Muscle layer of colon (tissue), 2 donors: ENCODE measurements around the gene AGAP1.
"Not testable (repeated sequence)": the region's sequence is repeated elsewhere in the genome, so short reads cannot be mapped to it uniquely, and the experiment has no call there.

Experiments used
- H3K27ac ChIP-seq: one replicate; pipeline ENCODE4 v1.7.0; 2013; ENCODE audit warnings: low read depth, mild to moderate bottlenecking, low read length, moderate library complexity
- H3K27me3 ChIP-seq, 2 donors: one replicate each; pipeline ENCODE4 v1.7.0; 2013; ENCODE audit warnings: low read length in 2 of 2, mild to moderate bottlenecking in 2 of 2; ENCODE audit not compliant: insufficient read depth in 2 of 2, control insufficient read depth in 1 of 2
- H3K36me3 ChIP-seq: one replicate; pipeline ENCODE4 v1.7.0; 2013; ENCODE audit warnings: mild to moderate bottlenecking, low read length; ENCODE audit not compliant: insufficient read depth
- H3K4me1 ChIP-seq: one replicate; pipeline ENCODE4 v1.7.0; 2013; ENCODE audit warnings: mild to moderate bottlenecking, low read length; ENCODE audit not compliant: insufficient read depth
- H3K4me3 ChIP-seq, 2 donors: one replicate each; pipeline ENCODE4 v1.7.0; 2013; ENCODE audit warnings: low read length in 2 of 2, low read depth in 1 of 2, mild to moderate bottlenecking in 1 of 2, moderate library complexity in 1 of 2
- H3K9ac ChIP-seq: one replicate; pipeline ENCODE4 v1.7.0; 2013; ENCODE audit warnings: low read length
- H3K9me3 ChIP-seq: one replicate; pipeline ENCODE4 v1.7.0; 2013; ENCODE audit warnings: mild to moderate bottlenecking, low read length
- donor health status: abdominal sarcoma.
- donor health status: Adenocarcinoma of cecum.

The AGAP1 gene

DNA sequence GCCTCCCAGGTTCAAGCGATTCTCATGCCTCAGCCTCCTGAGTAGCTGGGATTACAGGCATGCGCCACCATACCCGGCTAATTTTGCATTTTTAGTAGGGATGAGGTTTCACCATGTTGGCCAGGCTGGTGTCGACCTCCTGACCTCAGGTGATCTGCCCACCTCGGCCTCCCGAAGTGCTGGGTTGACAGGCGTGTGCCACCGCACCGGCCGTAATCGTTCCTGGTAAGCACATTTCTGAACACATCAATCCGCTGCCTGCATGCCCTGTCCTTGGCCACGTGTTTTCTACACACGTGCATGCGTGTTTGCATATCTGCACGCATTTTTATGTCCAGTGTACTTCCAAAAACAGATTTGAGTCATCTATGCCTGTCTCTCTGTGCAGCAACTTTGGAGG lies 597.0 kb downstream of the AGAP1 start:
- H3K9ac ChIP-seq, H3K36me3 ChIP-seq, H3K27ac ChIP-seq, H3K9me3 ChIP-seq, H3K27me3 ChIP-seq, H3K4me1 ChIP-seq, H3K4me3 ChIP-seq: not testable (repeated sequence)

DNA sequence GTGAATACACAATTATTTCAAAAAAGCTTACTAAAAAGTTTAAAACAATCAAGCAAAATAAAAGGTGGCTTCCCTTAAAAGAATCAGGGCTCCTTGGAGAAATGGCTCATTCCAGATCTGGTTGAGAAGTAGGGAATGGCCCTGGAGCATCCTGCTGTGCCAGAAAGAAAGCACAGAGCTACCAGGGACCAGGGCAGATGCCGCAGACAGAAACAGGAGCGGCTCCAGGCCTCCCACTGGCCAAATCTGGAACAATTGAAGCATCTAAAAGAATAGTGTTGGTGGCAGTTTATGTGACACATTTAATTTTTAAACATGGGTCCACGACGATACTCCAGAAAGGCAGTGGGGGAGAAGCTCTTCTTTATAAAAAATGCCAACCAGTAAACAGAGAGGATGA lies 598.9 kb downstream of the AGAP1 start:
- no peak overlapping the region for H3K9ac ChIP-seq
- H3K4me3 ChIP-seq: no peak overlapping the region
- H3K36me3 ChIP-seq: no peaks in the 10 kb centered on the region
- no peak overlapping the region for H3K27ac ChIP-seq
- H3K27me3 ChIP-seq: no peaks in the 10 kb centered on the region
- H3K9me3 ChIP-seq: no peaks in the 10 kb centered on the region
- no peaks in the 10 kb centered on the region for H3K4me1 ChIP-seq

DNA sequence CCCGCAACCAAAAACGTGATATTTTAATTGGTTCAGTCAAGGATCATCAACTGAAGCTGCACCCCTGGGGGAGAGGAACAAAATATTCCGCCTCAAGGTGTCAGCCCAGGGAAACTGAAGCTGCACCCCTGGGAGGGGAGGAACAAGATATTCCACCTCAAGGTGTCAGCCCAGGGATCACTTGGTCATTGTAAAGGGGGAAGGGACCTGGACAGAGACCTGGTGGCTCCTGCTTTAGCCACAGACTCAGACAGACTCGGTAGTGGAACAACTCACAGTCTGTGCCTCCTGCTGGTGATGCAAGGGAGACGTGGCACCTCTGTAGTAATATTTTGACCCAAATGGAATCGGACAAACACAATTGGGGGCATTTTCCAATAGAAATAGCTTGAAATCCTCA lies 599.3 kb downstream of the AGAP1 start:
- Histone ChIP-seq H3K4me3 (no peak overlapping the region), H3K36me3 (no peaks in the 10 kb centered on the region), H3K9ac (no peak overlapping the region), H3K27me3 (no peaks in the 10 kb centered on the region), H3K4me1 (no peaks in the 10 kb centered on the region), H3K27ac (no peak overlapping the region), H3K9me3 (no peaks in the 10 kb centered on the region)

DNA sequence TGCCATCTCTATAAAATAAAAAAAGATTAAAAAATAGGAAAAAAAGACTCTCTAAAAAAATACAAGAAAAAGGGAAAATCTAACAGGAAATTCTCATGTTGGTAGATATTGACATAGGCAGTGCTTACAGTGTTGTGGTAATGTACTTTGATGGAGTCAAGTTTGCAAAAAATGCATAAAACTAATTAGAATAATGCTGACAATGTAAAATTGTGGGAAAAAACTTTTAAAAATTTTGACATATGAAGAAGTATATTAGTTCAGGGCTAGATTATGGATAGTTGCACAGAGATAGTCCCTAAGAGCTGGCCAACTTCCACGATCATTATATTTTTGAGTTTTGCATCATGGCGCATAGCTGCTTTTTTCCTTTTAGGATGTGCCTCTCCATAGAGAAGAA lies 601.7 kb downstream of the AGAP1 start:
- Histone ChIP-seq H3K9ac (no peak overlapping the region), H3K9me3 (no peaks in the 10 kb centered on the region), H3K4me3 (no peak overlapping the region), H3K4me1 (no peaks in the 10 kb centered on the region), H3K36me3 (no peaks in the 10 kb centered on the region), H3K27me3 (no peaks in the 10 kb centered on the region), H3K27ac (no peak overlapping the region)

DNA sequence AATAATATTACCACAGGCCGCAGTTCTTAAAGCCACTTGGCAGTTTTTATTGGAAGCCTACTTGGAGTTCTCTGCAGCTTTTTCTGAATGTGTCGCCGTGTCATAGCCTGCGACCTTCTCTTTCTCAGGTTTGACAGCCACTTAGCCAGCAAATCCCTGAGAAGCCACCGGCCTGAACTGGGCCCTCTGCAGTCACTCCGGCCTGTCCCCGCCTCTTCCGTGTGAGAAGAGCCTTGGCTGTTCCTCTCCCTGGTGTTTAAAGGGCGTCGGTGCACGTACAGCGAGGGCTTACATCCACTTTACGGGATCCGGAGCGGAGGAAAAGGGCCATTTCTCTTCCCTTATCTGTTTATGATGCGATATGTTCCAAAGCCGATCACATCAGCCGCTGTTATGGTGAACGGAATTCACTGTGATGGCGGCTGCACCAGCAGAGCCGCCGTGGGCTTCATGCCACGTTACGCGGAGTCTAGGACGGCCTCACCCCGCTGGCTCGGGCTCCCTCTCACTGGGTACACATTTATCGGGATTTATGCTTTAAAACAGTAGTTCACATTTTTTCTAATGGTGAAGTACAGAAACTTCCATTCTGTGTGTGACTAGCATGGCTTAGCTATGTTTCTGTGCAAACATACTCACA lies 607.6 kb downstream of the AGAP1 start:
- no peak overlapping the region for H3K27ac ChIP-seq
- no peaks in the 10 kb centered on the region for H3K9me3 ChIP-seq
- no peaks in the 10 kb centered on the region for H3K27me3 ChIP-seq
- no peak overlapping the region for H3K9ac ChIP-seq
- no peak overlapping the region for H3K4me3 ChIP-seq
- no peaks in the 10 kb centered on the region for H3K4me1 ChIP-seq
- H3K36me3 ChIP-seq: no peaks in the 10 kb centered on the region

GRCh38 chr2:236102971-236103370 lies 609.1 kb downstream of the AGAP1 start:
- H3K9ac ChIP-seq: no peak overlapping the region
- H3K36me3 ChIP-seq: no peaks in the 10 kb centered on the region
- H3K4me3 ChIP-seq: no peak overlapping the region
- no peaks in the 10 kb centered on the region for H3K27me3 ChIP-seq
- H3K4me1 ChIP-seq: no peaks in the 10 kb centered on the region
- H3K9me3 ChIP-seq: no peaks in the 10 kb centered on the region
- no peak overlapping the region for H3K27ac ChIP-seq

DNA sequence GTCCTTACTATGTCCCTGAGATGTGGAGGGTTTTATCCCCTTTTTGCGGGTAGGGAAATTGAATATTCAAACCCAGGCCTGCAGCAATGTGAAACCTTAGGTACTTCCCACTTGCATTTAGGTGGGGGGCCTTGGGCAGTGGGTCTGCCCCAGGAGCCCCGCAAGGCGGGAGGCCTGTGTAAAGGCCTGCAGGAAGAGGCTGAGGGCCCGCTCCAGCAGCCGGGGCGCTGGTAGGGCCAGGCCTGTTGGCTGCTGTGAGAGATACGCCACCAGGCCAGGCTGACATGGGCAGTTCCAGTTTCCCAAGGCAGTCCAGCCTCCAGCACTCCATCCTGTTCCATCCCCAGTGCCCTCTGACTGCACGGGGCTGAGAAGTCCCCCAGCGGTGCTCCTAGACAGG lies 610.1 kb downstream of the AGAP1 start:
- no peaks in the 10 kb centered on the region for H3K36me3 ChIP-seq
- H3K27me3 ChIP-seq: no peaks in the 10 kb centered on the region
- no peak overlapping the region for H3K9ac ChIP-seq
- H3K27ac ChIP-seq: no peak overlapping the region
- H3K4me3 ChIP-seq: no peak overlapping the region
- H3K9me3 ChIP-seq: no peaks in the 10 kb centered on the region
- H3K4me1 ChIP-seq: no peaks in the 10 kb centered on the region

DNA sequence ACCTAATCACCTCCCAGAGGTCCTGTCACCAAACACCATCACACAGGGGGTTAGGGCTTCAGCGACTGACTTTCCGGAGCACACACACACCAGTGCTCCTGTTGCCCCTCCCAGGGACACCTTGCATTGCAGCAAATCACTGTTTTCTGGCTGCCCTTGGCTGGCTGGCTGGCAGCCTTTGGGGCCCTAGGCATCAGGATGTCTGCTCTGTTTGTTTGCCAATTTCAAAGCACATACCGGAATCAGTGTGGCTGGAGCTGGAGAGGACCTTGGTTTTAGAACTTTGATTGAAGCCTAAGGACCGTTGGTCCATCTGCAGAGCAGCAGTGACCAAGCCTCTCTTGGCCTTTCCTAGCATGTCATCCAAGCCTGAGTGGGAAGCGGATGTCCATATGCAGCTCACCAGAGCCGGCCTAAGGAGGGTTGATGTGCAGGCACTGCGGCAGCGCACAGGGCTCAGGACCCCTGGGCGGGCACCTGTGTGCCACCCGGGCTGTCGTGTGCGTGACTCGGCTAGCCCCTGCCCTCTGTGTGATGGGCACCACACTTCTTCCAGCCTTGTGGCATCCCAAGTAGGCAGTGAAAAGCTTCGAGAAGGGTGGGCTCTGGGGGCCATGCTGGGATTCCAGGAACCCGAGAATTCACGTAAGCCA lies 612.2 kb downstream of the AGAP1 start:
- no peak overlapping the region for H3K9ac ChIP-seq
- H3K4me1 ChIP-seq: no peaks in the 10 kb centered on the region
- no peaks in the 10 kb centered on the region for H3K36me3 ChIP-seq
- no peak overlapping the region for H3K27ac ChIP-seq
- no peaks in the 10 kb centered on the region for H3K27me3 ChIP-seq
- no peaks in the 10 kb centered on the region for H3K9me3 ChIP-seq
- H3K4me3 ChIP-seq: no peak overlapping the region

DNA sequence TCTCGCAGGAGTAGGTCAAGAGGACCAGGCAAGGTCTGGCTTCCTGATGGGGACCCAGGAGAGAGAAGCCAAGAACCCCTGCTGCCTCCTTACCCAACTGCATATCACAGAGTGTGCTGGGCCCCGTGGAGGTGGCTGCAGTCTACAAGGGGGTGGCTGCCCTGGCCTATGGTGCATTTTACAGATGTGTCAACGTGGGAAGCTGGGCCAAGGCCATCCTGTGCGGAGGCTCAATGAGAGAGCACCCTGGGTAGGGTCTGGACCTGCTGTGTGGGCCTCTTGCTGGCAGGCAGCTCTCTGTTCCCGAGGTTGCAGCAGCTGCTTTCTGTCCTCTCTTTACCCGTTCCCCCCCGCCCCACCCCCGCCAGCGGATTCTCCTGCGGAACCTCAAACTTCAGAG lies 612.9 kb downstream of the AGAP1 start:
- no peak overlapping the region for H3K4me3 ChIP-seq

GRCh38 chr2:236107536-236107935 lies 613.7 kb downstream of the AGAP1 start:
- Histone ChIP-seq H3K4me3 (no peak overlapping the region), H3K9ac (no peak overlapping the region), H3K4me1 (no peaks in the 10 kb centered on the region), H3K36me3 (no peaks in the 10 kb centered on the region), H3K27me3 (no peaks in the 10 kb centered on the region), H3K9me3 (no peaks in the 10 kb centered on the region), H3K27ac (no peak overlapping the region)

More for the DNA sequence above, 612.9 kb downstream of the AGAP1 start:
- H3K27me3 ChIP-seq: no peaks in the 10 kb centered on the region
- H3K9ac ChIP-seq: no peak overlapping the region
- H3K4me1 ChIP-seq: no peaks in the 10 kb centered on the region
- no peaks in the 10 kb centered on the region for H3K36me3 ChIP-seq
- H3K27ac ChIP-seq: no peak overlapping the region
- no peaks in the 10 kb centered on the region for H3K9me3 ChIP-seq

- no peak overlapping the region for H3K27ac ChIP-seq
- H3K4me3 ChIP-seq: no peak overlapping the region
- no peak overlapping the region for H3K9ac ChIP-seq
- no peaks in the 10 kb centered on the region for H3K36me3 ChIP-seq
- H3K27me3 ChIP-seq: no peaks in the 10 kb centered on the region
- no peaks in the 10 kb centered on the region for H3K4me1 ChIP-seq
- no peaks in the 10 kb centered on the region for H3K9me3 ChIP-seq
These were observed 614.2 kb downstream of the AGAP1 start for GRCh38 chr2:236107942-236108625.

- no peaks in the 10 kb centered on the region for H3K9me3 ChIP-seq
- no peak overlapping the region for H3K4me3 ChIP-seq
- H3K27ac ChIP-seq: no peak overlapping the region
- no peaks in the 10 kb centered on the region for H3K4me1 ChIP-seq
- H3K9ac ChIP-seq: no peak overlapping the region
- no peaks in the 10 kb centered on the region for H3K36me3 ChIP-seq
- no peaks in the 10 kb centered on the region for H3K27me3 ChIP-seq
These were observed 615.2 kb downstream of the AGAP1 start for GRCh38 chr2:236109061-236109460.
